ENCODE measurements around the gene MLLT1. TPM values are rescaled to one million over a fixed set of nuclear protein-coding genes. Genes with fewer than 3 reads are reported as not detected.
"Not testable (repeated sequence)": the region's sequence is repeated elsewhere in the genome, so short reads cannot be mapped to it uniquely, and the experiment has no call there.

MLLT1 gene
- total RNA-seq, 1 donor = 16.6 TPM

DNA sequence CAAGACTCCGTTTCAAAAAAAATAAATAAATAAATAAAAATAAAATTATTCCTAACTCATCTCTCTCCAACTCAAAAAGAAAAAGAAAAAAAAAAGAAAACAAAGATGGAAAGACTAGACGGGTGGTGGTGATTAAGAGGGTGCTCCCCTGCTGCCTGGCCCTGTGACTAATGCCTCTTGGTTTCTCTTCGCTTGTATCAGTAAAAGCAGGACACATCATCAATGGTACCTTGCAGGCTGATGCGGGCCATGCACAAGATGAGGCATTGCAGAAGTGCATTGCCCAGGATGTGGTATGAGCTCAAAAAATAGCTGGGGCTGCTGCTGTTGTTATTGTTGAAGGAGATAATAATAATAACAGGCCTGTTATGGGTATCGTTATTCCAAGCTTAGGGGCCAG is 39.0 kb upstream of the MLLT1 start:
- peak; percentile 7 for DNase-seq (ENCODE audit: low read depth)
- TF ChIP-seq, protein P1, sequence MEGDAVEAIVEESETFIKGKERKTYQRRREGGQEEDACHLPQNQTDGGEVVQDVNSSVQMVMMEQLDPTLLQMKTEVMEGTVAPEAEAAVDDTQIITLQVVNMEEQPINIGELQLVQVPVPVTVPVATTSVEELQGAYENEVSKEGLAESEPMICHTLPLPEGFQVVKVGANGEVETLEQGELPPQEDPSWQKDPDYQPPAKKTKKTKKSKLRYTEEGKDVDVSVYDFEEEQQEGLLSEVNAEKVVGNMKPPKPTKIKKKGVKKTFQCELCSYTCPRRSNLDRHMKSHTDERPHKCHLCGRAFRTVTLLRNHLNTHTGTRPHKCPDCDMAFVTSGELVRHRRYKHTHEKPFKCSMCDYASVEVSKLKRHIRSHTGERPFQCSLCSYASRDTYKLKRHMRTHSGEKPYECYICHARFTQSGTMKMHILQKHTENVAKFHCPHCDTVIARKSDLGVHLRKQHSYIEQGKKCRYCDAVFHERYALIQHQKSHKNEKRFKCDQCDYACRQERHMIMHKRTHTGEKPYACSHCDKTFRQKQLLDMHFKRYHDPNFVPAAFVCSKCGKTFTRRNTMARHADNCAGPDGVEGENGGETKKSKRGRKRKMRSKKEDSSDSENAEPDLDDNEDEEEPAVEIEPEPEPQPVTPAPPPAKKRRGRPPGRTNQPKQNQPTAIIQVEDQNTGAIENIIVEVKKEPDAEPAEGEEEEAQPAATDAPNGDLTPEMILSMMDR (IDR thresholded peaks at IDR 0.05; ENCODE audit: insufficient read depth, low read length) = no peak
- no peak overlapping the region for H3K4me3 ChIP-seq (ENCODE audit: low read depth, low read length)

DNA sequence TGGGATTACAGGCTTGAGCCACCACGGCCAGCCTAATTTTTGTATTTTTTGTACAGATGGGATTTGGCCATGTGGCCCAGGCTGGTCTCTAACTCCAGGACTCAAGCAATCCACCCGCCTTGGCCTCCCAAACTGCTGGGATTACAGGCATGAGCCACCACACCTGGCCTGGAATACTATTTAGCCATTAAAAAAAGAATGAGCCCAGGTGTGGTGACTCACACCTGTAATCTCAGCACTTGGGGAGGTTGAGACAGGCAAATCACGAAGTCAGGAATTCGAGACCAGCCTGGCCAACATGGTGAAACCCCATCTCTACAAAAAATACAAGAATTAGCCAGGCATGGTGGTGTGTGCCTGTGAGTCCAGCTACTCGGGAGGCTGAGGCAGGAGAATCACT is 35.9 kb upstream of the MLLT1 start:
- DNase-seq (ENCODE audit: low read depth); H3K4me3 ChIP-seq (ENCODE audit: low read depth, low read length): not testable (repeated sequence)

DNA sequence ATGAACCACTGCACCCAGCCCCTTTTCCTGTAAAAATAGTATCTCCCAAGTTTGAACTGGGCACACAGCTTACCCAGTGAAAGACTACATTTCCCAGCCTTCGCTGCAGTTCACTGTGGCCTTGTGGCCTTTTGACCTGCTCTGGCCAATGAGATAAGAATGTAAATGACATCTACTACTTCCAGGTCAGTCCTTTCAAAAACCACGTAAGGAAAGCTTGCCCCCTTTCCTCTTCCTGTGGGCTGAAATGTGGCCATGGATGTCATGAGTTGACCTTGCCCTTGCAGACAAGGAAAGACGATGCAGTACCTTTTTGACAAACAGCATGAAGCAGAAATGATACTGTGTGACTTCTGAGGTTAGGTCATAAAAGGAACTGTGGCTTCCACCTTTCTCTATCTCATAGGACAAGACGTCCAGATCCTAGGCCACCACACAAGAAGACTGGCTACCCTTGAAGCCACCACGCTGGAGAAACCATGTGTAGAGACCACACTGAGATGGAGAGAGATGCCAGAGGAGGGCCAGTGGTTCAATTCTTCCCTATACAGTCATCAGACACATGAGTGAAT is 33.7 kb upstream of the MLLT1 start:
- no peak for DNase-seq (ENCODE audit: low read depth)
- TF ChIP-seq, protein P1 (IDR thresholded peaks at IDR 0.05; ENCODE audit: insufficient read depth, low read length) = no peak
- no peak overlapping the region for H3K4me3 ChIP-seq (ENCODE audit: low read depth, low read length)

DNA sequence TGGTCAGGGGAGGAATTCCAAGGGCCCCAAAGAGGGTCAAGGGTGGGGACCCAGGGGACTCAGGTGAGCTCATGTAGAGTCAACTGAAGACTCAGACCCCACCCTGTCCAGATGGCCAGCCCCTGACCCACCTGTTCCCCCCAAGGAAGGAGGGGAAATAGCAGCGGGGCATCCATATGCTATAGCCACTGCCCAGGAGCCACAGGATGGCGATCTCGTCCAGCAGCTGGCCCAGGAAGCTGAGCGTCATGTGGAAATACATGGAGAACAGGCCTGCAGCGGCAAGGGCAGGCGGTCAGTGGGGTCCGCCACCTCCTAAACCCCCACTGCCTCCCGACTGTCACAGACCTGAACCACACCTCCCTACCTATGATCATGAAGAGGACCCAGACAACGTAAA is 32.2 kb upstream of the MLLT1 start:
- H3K4me3 ChIP-seq (ENCODE audit: low read depth, low read length) = no peak overlapping the region
- DNase-seq (ENCODE audit: low read depth) = no peak
- TF ChIP-seq, protein P1 (IDR thresholded peaks at IDR 0.05; ENCODE audit: insufficient read depth, low read length) = no peak

DNA sequence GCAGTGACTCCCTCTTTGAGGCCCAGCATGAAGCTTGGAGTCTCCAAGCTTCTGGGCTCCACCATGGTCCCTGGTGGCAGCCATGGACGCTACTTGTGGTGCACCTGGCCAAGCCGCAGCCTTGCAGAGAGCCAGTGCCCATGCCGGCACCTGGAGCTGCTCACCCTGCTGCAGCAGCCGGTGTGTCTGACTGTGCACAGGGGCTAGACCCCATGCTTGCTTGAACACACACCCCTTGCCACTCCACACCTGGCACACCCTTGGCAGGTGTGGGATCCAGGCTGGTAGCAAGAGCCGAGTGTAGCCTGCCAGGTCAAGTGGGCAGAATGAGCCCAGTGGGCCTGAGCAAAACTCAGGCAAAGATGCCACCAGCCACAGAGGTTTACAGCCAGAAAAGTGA is 18.6 kb upstream of the MLLT1 start:
- DNase-seq (ENCODE audit: low read depth) = no peak
- TF ChIP-seq, protein P1 (IDR thresholded peaks at IDR 0.05; ENCODE audit: insufficient read depth, low read length) = no peak
- no peak overlapping the region for H3K4me3 ChIP-seq (ENCODE audit: low read depth, low read length)

DNA sequence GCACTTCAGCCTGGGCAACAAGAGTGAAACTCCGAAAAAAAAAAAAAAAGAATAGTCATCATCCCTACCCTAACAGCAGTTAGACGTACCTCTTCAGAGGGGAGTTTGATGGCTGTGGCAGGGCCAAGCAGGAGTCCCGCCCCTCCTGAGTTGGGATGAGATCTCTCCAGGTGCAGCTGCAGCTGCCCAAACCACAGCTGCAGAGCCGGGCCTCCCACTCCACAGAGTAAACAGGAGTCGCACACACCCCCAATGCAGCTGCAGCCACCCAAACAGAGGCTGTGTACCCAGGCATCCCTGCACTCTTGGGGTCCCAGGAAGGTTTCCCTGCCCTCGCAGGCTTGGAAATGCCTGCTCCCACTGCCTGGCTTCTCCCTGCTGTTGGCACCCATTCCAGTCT is 17.4 kb upstream of the MLLT1 start:
- TF ChIP-seq, protein P1 (IDR thresholded peaks at IDR 0.05; ENCODE audit: insufficient read depth, low read length) = no peak
- DNase-seq (ENCODE audit: low read depth) = no peak
- no peak overlapping the region for H3K4me3 ChIP-seq (ENCODE audit: low read depth, low read length)

DNA sequence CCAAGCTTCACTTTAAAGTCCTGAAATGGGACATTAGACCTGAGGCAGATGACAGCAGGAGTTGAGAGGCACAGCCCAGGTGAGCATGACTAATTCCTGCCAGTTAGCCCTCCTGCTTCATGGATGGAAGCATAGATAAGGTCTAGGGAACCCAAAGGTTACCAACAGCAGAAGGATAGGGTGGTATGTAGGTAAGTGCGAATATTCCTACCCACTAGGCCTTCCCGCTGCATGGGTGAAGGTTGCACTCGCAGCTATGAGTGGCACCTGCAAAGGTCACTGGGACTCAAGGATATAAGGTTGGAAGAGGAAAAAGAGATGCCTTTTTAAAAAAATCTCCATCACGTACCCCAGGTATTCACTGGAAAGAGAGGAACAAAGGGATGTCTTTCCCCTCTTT is 12.2 kb upstream of the MLLT1 start:
- TF ChIP-seq, protein P1 (IDR thresholded peaks at IDR 0.05; ENCODE audit: insufficient read depth, low read length) = no peak
- DNase-seq (ENCODE audit: low read depth) = no peak
- no peak overlapping the region for H3K4me3 ChIP-seq (ENCODE audit: low read depth, low read length)
